ACC112 (cell line): ENCODE data around the gene XYLB.

Experiments
- H2AFZ ChIP-seq: fragments of 200-600 bp; sonication (generic); one replicate; pipeline ENCODE4 v1.6.0; 2017; ENCODE audit warnings: antibody characterized with exemption, low read length; ENCODE audit not compliant: unreplicated experiment
- H3K27ac ChIP-seq: fragments of 200-600 bp; sonication (generic); 2 replicates; pipeline ENCODE4 v1.5.1; 2014; ENCODE audit warnings: low read depth, mild to moderate bottlenecking, antibody characterized with exemption, low read length, moderate library complexity
- H3K27me3 ChIP-seq: fragments of 200-600 bp; sonication (generic); 2 replicates; pipeline ENCODE4 v1.6.1; 2014; ENCODE audit warnings: mild to moderate bottlenecking, antibody characterized with exemption, low read length, moderate library complexity, mixed read lengths; ENCODE audit not compliant: insufficient read depth
- H3K36me3 ChIP-seq: fragments of 200-600 bp; sonication (generic); 2 replicates; pipeline ENCODE4 v1.6.1; 2016; ENCODE audit warnings: mild to moderate bottlenecking, antibody characterized with exemption, low read length, moderate library complexity, mixed read lengths; ENCODE audit not compliant: insufficient read depth
- H3K4me1 ChIP-seq: fragments of 200-600 bp; sonication (generic); one replicate; pipeline ENCODE4 v1.6.1; 2016; ENCODE audit warnings: low read length, mixed read lengths; ENCODE audit not compliant: insufficient read depth, unreplicated experiment, control insufficient read depth
- H3K4me3 ChIP-seq: fragments of 200-600 bp; sonication (generic); 2 replicates; pipeline ENCODE4 v1.5.1; 2014; ENCODE audit warnings: mild to moderate bottlenecking, low read depth, low read length
- H3K79me2 ChIP-seq: fragments of 200-600 bp; sonication (generic); one replicate; pipeline ENCODE4 v1.6.0; 2016; ENCODE audit warnings: low read length; ENCODE audit not compliant: control insufficient read depth, unreplicated experiment, insufficient read depth

Gene XYLB

GRCh38 chr3:38455639-38456430 lies 109.2 kb downstream of the XYLB start:
- no peaks in the 10 kb centered on the region for H3K36me3 ChIP-seq
- H3K27ac ChIP-seq: no peak overlapping the region
- peaks cover 13% of the 10 kb centered on the region for H3K4me1 ChIP-seq
- no peaks in the 10 kb centered on the region for H3K27me3 ChIP-seq
- no peaks in the 10 kb centered on the region for H3K79me2 ChIP-seq
- H3K4me3 ChIP-seq: peak overlapping the region; percentile 94
- H2AFZ ChIP-seq: peak overlapping the region; percentile 92

DNA sequence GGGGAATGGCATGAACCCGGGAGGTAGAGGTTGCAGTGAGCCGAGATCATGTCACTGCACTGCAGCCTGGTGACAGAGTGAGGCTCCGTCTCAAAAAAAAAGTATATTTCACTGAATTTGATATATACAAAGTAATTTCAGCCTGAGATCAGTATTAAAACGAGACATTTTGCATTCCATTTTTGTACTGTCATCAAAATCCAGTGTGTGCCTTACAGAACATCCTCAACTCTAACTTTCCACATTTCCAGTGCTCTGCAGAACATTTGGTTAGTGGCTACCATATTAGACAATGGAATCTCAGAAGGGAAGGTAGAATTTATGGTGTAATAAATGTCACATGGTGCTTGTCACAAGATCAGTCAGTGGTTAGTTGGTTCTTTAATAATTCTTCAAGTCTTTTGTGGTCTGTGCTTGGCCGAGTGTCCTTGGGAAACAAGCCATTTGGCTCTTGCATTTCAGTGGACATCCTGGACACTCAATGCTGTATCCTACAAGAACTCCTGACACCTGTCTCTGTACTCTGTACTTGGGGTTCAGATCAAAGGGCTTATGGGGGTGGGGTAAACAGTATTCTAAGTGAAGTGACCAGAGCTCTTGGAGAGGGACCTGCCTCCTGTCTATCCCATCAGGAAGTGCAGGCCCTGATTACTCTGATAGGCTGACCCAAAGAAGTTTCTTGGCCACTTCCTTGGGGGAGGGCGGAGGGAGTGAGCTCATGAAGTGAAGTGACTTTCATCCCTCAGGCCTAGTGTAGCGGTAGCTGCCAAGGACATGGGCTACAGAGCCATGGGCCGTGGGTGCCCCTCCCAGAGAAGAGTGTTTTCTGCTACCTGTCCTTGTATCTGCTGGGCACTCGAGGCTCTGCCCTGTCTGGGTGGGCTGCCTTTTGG lies 110.8 kb downstream of the XYLB start:
- H3K27me3 ChIP-seq: no peaks in the 10 kb centered on the region
- no peak overlapping the region for H2AFZ ChIP-seq
- H3K79me2 ChIP-seq: no peaks in the 10 kb centered on the region
- peaks cover 13% of the 10 kb centered on the region for H3K4me1 ChIP-seq
- H3K4me3 ChIP-seq: no peak overlapping the region
- H3K27ac ChIP-seq: no peak overlapping the region
- H3K36me3 ChIP-seq: no peaks in the 10 kb centered on the region

GRCh38 chr3:38458796-38459498 lies 112.4 kb downstream of the XYLB start:
- H3K27ac ChIP-seq: no peak overlapping the region
- H3K4me3 ChIP-seq: no peak overlapping the region
- H3K4me1 ChIP-seq: peaks cover 13% of the 10 kb centered on the region
- no peak overlapping the region for H2AFZ ChIP-seq
- no peaks in the 10 kb centered on the region for H3K79me2 ChIP-seq
- no peaks in the 10 kb centered on the region for H3K27me3 ChIP-seq
- no peaks in the 10 kb centered on the region for H3K36me3 ChIP-seq

GRCh38 chr3:38459499-38460048 lies 113.0 kb downstream of the XYLB start:
- Histone ChIP-seq H3K27me3 (no peaks in the 10 kb centered on the region), H3K4me3 (no peak overlapping the region), H3K36me3 (no peaks in the 10 kb centered on the region), H3K4me1 (peaks cover 13% of the 10 kb centered on the region), H3K27ac (no peak overlapping the region), H2AFZ (no peak overlapping the region), H3K79me2 (no peaks in the 10 kb centered on the region)

GRCh38 chr3:38460377-38461270 lies 114.0 kb downstream of the XYLB start:
- no peaks in the 10 kb centered on the region for H3K27me3 ChIP-seq
- no peaks in the 10 kb centered on the region for H3K79me2 ChIP-seq
- H3K4me1 ChIP-seq: peaks cover 13% of the 10 kb centered on the region
- H2AFZ ChIP-seq: no peak overlapping the region
- no peak overlapping the region for H3K27ac ChIP-seq
- no peaks in the 10 kb centered on the region for H3K36me3 ChIP-seq
- H3K4me3 ChIP-seq: no peak overlapping the region
